ENCODE data around the gene KCNG2. TPM values are rescaled to one million over a fixed set of nuclear protein-coding genes. Genes with fewer than 3 reads are reported as not detected.

Gene KCNG2
- total and polyA plus RNA-seq, 2 of the 8 experiments (the other 6 are each of a cell fraction or from before 2014, with no cell fraction given): 0.19 to 0.74 TPM

- TF ChIP-seq CHD7 (IDR thresholded peaks at IDR 0.05; ENCODE audit: insufficient replicate concordance, low read length): no peak
- TF ChIP-seq TBP (IDR thresholded peaks at IDR 0.05; ENCODE audit: low read depth, low read length): no peak
- TF ChIP-seq SUZ12 (IDR thresholded peaks at IDR 0.05; ENCODE audit: low read length): peak; percentile 10; the same call in 1 of the 2 replicates
- TF ChIP-seq KDM4A (IDR thresholded peaks at IDR 0.05; ENCODE audit: low read depth, low read length, severe bottlenecking): no peak
These were observed 1.2 kb downstream of the KCNG2 start (continued) for GRCh38 chr18:79798999-79799370.

Data from H1 (cell line).